Measurements from ENCODE around the gene DNAJC27.

Gene DNAJC27

GRCh38 chr2:25009954-25010353, 38.2 kb upstream of the DNAJC27 start:
- H3K9me3 ChIP-seq (ENCODE audit: low read length) = no peaks in the 10 kb centered on the region
- no peak overlapping the region for H3K4me2 ChIP-seq (ENCODE audit: low read length)
- no peaks in the 10 kb centered on the region for H3F3A ChIP-seq (ENCODE audit: insufficient read depth, low read length)
- H3K9ac ChIP-seq (ENCODE audit: low read length) = no peak overlapping the region
- H3K9me2 ChIP-seq (ENCODE audit: low read depth, low read length) = no peaks in the 10 kb centered on the region
- no peaks in the 10 kb centered on the region for H3K4me1 ChIP-seq (ENCODE audit: insufficient read depth, low read length, severe bottlenecking)
- H3K4me3 ChIP-seq (ENCODE audit: low read depth, low read length, poor library complexity, severe bottlenecking) = no peak overlapping the region
- H3K79me2 ChIP-seq (ENCODE audit: insufficient read depth, low read length) = no peaks in the 10 kb centered on the region
- TF ChIP-seq, protein P1, sequence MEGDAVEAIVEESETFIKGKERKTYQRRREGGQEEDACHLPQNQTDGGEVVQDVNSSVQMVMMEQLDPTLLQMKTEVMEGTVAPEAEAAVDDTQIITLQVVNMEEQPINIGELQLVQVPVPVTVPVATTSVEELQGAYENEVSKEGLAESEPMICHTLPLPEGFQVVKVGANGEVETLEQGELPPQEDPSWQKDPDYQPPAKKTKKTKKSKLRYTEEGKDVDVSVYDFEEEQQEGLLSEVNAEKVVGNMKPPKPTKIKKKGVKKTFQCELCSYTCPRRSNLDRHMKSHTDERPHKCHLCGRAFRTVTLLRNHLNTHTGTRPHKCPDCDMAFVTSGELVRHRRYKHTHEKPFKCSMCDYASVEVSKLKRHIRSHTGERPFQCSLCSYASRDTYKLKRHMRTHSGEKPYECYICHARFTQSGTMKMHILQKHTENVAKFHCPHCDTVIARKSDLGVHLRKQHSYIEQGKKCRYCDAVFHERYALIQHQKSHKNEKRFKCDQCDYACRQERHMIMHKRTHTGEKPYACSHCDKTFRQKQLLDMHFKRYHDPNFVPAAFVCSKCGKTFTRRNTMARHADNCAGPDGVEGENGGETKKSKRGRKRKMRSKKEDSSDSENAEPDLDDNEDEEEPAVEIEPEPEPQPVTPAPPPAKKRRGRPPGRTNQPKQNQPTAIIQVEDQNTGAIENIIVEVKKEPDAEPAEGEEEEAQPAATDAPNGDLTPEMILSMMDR (IDR thresholded peaks at IDR 0.05; ENCODE audit: low read length) = no peak
- TF ChIP-seq EZH2 (IDR thresholded peaks at IDR 0.05; ENCODE audit: borderline replicate concordance, low read length) = no peak
- no peaks in the 10 kb centered on the region for H3K36me3 ChIP-seq (ENCODE audit: insufficient read depth, low read length)
- H4K20me1 ChIP-seq (ENCODE audit: insufficient read depth, low read length) = no peaks in the 10 kb centered on the region
- 0 out of 2 replicates have a peak, but pooled peaks cover 2% of the 10 kb centered on the region for H3K27me3 ChIP-seq (ENCODE audit: insufficient read depth, low read length)
- no peak overlapping the region for H3K27ac ChIP-seq (ENCODE audit: low read depth, low read length, poor library complexity, severe bottlenecking)
- H2AFZ ChIP-seq (ENCODE audit: low read length) = no peak overlapping the region

DNA sequence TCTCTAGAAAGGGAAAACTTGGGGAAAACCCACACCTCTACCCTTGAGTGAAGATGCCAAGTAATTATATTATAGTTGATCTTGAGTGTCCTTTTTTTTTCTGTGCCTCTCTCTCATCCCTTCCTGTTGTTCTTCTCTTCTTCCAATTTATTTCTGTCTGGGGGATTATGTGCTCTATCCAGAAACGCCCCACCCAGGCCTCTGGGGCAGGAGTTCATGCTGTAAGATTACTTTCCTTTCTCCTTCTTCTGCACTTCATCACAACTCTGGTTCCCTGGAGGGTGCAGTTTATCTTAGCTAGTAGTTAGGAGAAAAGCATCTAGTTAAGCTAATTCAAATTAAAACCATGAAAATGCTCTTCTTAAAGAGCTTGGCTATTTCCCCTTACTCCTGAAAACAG, 30.3 kb upstream of the DNAJC27 start:
- H3F3A ChIP-seq (ENCODE audit: insufficient read depth, low read length) = no peaks in the 10 kb centered on the region
- no peaks in the 10 kb centered on the region for H3K79me2 ChIP-seq (ENCODE audit: insufficient read depth, low read length)
- no peaks in the 10 kb centered on the region for H3K9me3 ChIP-seq (ENCODE audit: low read length)
- H3K4me2 ChIP-seq (ENCODE audit: low read length) = no peak overlapping the region
- no peak overlapping the region for H3K27ac ChIP-seq (ENCODE audit: low read depth, low read length, poor library complexity, severe bottlenecking)
- H3K27me3 ChIP-seq (ENCODE audit: insufficient read depth, low read length) = no peaks in the 10 kb centered on the region
- H3K9me2 ChIP-seq (ENCODE audit: low read depth, low read length) = no peaks in the 10 kb centered on the region
- no peak overlapping the region for H3K4me3 ChIP-seq (ENCODE audit: low read depth, low read length, poor library complexity, severe bottlenecking)
- no peaks in the 10 kb centered on the region for H3K4me1 ChIP-seq (ENCODE audit: insufficient read depth, low read length, severe bottlenecking)
- no peak overlapping the region for H2AFZ ChIP-seq (ENCODE audit: low read length)
- H4K20me1 ChIP-seq (ENCODE audit: insufficient read depth, low read length) = no peaks in the 10 kb centered on the region
- no peaks in the 10 kb centered on the region for H3K36me3 ChIP-seq (ENCODE audit: insufficient read depth, low read length)
- TF ChIP-seq, protein P1 (IDR thresholded peaks at IDR 0.05; ENCODE audit: low read length) = no peak
- TF ChIP-seq EZH2 (IDR thresholded peaks at IDR 0.05; ENCODE audit: borderline replicate concordance, low read length) = no peak
- H3K9ac ChIP-seq (ENCODE audit: low read length) = no peak overlapping the region

- H3F3A ChIP-seq (ENCODE audit: insufficient read depth, low read length) = no peaks in the 10 kb centered on the region
- no peaks in the 10 kb centered on the region for H3K9me2 ChIP-seq (ENCODE audit: low read depth, low read length)
- no peaks in the 10 kb centered on the region for H4K20me1 ChIP-seq (ENCODE audit: insufficient read depth, low read length)
- H3K79me2 ChIP-seq (ENCODE audit: insufficient read depth, low read length) = no peaks in the 10 kb centered on the region
- no peaks in the 10 kb centered on the region for H3K9me3 ChIP-seq (ENCODE audit: low read length)
- H3K9ac ChIP-seq (ENCODE audit: low read length) = no peak overlapping the region
- TF ChIP-seq EZH2 (IDR thresholded peaks at IDR 0.05; ENCODE audit: borderline replicate concordance, low read length) = no peak
- TF ChIP-seq, protein P1 (IDR thresholded peaks at IDR 0.05; ENCODE audit: low read length) = no peak
- H3K27ac ChIP-seq (ENCODE audit: low read depth, low read length, poor library complexity, severe bottlenecking) = no peak overlapping the region
- no peak overlapping the region for H2AFZ ChIP-seq (ENCODE audit: low read length)
- H3K4me2 ChIP-seq (ENCODE audit: low read length) = no peak overlapping the region
- H3K27me3 ChIP-seq (ENCODE audit: insufficient read depth, low read length) = no peaks in the 10 kb centered on the region
- no peaks in the 10 kb centered on the region for H3K36me3 ChIP-seq (ENCODE audit: insufficient read depth, low read length)
- H3K4me3 ChIP-seq (ENCODE audit: low read depth, low read length, poor library complexity, severe bottlenecking) = no peak overlapping the region
- no peaks in the 10 kb centered on the region for H3K4me1 ChIP-seq (ENCODE audit: insufficient read depth, low read length, severe bottlenecking)
Measured at GRCh38 chr2:25001325-25001637, 29.5 kb upstream of the DNAJC27 start.

All from OCI-LY1 (cell line).